NCI-H128 (cell line): ENCODE measurements around the gene TMEM86B.
"Not testable (repeated sequence)": the region's sequence is repeated elsewhere in the genome, so short reads cannot be mapped to it uniquely, and the experiment has no call there.

Experiments
- DNase-seq: peaks from one replicate; lab custom pipeline; 2025; ENCODE audit not compliant: unreplicated experiment; lab: John Stamatoyannopoulos, UW

Gene TMEM86B

DNA sequence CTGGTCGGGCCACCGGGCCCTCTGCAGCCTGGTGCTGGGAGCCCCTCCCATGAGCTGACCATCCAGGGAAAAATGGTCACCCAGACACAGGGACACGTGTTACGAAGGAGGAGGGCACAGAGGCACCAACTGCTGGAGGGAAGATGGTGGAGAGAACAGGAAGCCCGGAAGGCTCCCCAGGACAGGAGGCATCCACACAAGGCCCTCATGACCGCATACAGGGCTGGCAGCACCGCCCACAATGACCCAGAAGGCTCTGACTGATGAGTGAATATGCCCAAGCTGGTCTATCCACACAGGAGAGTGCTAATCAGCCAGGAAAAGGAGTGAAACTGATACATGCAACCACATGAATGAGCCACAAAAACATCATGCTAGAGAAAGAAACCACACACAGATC, 14.0 kb upstream of the TMEM86B start:
- no peak for DNase-seq

DNA sequence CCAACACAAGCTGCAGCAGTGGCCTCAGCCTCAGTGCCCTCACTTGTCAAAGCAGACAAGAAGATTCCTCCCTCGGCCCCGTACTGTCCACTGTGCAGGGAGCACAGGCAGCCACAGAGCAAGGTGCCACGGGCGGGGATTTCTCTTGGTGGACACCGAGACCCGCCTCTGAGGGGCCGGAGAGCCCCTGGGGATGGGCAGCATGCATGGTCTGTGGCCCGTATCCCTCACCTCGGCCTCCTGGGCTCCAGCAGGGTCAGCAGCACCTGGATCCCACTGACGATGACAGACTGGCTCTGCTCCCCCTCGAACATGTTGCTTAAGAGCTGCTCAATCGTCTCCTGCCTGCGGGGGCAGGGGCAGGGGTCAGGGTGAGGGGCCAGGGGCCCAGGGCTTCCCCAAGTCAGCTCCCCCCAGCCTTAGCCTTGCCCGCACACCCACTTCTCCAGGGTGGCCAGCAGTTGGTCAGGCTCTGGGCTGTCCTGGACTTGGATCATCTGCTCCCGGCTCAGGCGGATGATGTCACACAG, 13.4 kb upstream of the TMEM86B start:
- no peak for DNase-seq

DNA sequence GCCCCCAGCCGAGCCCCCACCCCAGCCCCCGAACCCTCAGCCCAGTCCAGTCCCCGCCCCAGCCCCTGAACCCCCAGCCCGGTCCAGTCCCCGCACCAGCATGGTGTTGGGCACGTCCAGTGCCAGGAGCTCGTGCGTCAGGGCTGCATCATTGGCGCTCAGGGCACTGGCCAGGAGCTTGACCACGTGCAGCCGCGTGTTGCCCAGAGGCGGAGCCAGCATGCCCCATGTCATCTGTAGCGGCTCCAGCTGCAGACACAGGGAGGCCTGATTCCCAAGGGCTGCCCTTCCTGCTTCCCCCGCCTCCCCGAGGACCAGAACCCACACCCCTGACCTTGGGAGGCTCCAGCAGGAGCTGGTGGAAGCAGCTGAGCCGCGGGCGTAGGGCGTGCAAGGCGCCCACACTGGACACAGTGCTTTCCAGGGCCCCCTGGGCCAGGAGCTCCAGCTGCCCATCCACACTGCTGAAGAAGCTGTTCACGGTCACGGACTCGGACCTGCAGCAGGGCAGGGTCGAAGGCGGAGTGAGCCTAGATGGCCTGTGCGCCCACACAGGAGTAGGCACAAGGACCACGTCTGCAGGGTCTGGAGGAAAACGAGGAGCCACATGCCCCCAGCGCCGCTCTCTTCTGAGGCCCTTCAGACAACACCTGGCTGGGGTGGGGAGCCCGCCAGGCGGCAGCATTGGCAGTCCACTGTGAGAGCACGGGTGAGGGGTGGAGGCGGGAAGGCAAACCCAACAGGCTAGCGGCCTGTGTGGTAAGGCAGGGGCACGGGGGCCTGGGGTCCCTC, 12.8 kb upstream of the TMEM86B start:
- no peak for DNase-seq

DNA sequence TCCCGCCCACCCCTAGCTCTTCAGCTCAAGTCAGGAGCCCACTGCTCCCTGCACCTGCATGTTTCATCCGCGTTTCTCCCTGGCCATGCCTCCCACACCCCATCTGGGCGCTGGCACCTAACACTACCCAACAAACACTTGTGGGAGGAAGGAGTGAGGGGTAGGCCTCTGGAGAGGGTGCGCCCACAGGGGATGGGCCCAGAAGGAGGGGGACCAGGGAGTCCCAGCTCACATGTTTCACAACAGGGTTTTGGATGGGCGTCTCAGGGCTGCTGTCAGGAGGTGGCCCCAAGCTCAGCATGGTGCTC, 12.1 kb upstream of the TMEM86B start:
- no peak for DNase-seq

DNA sequence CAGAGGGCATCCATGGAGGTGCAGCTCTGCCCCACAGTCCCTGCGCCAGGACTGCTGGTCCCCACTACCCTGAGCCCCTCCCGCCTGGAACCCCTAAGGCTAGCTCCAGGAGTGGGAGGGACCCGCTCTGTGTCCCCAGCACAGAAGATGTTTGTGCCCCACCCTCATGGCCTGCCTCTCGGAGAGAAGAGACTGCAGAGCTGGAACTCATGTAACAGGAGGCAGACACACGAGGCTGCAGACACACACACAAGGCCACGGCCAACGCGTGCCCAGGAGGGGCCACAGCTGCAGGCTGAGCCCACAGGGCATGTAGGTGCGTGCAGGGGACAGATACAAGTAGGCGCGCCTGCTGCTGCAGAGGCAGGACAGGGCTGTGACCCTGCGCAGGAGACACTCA, 10.4 kb upstream of the TMEM86B start:
- DNase-seq, result no peak

DNA sequence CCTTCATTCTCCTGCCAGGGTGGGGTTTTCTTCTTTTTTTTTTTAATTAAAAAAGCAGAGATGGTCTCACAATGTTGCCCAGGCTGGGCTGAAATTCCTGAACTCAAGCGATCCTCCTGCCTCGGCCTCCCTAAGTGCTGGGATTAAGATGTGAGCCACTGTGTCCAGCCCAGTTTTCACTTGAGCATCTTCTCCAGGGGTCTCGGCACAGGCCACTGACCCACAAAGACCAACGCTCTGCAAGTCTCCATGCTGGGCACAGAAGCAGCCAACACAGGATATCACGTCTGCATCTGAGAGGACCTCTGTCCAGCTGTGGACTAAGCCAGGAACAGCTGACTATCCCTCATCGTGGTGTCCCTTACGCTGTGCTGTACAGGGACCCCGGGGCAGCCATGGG, 9.5 kb upstream of the TMEM86B start:
- DNase-seq, result no peak

DNA sequence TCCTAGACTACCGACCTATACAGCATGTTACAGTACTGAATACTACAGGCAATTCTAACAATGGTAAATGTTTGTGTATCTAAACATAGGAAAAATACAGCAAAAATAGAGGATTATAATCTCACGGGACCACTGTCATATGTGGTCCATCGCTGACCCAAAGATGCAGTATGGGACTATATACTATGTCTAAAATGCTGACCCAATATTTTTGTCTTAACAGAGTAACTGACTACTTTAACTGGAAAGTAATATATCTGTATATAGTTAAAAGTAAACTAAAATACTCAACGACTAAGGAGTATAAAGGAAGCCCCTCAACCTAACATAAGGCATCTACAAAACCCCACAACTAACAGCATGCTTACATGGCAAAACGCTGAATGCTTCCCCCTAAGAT, 4.4 kb upstream of the TMEM86B start:
- no peak for DNase-seq

DNA sequence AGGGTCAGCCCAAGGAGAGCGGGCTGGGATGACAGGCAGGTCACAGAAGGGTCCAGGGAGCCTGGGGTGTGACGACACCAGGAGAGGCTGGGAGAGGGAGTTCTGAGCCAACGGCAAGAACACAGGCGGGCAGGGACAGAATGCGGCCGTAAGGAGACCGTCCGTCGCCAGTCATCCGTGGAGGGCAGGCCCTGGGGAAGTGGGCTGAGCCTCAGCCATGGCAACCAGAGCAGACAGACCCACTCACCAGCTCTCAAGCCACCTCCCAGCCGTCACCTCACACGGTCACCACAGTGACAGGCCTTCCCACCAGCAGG, 3.7 kb upstream of the TMEM86B start:
- DNase-seq, result no peak

DNA sequence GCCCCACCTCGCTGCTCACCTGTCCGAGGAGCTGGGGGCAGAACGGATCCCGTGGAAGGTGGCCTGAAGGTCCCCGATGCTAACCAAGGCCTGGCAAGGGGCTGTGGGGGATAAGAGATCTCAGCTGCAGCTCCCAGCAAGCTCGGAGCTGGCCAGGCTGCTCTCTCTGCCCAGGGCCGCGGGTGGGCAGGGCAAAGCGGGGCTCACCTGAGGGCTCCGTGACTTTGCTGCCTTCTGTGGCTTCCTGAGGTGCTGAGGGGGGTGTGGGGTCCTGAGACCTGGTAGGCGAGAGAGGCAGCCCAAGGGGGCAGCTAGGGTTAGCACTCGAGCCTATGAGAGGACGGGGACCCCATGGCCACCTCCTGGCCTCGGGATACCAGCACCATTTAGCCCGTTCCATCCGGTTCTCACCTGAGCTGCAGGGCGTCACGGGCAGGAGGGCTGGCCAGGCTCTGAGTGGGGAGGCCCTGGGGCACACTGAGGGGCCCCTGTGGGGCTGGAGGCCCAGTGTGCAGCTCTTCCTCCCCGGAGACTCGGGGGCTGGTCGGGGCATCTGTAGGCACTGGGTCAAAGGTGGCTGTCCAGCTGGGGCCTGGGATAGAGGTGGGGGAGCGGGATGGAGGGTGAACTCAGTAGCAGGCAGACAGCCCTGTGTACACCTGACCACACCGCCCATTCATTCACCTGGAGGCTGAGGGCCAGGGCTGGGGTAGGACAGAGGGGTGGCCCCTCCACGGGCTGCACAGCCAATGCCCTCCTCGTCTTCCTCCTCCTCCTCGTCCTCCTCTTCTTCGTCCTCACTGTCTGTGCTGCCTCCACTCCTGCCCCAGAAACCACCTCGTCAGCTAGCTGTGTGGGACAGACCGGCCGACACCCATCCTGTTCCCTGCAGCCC, 3.1 kb upstream of the TMEM86B start:
- DNase-seq, result no peak

DNA sequence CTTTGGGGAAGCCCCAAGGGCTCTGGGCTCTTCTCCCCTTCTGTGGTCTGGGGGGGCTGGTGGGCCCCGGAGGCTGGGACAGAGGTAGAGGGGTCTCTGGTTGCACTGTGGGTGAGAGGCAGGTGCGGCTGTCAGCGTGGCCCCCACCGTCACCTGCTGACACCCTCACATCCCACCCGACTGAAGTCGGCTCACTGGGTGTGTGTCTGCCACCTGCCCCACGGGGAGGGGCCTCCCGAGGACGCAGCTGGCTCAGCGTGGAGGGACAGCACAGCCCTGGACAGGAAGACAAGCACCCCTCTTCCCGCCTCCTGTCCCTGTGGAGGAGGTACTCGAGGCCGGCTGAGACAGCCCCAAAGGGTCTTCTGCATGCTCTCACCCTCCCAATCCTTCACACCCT, 2.2 kb upstream of the TMEM86B start:
- DNase-seq, result no peak

DNA sequence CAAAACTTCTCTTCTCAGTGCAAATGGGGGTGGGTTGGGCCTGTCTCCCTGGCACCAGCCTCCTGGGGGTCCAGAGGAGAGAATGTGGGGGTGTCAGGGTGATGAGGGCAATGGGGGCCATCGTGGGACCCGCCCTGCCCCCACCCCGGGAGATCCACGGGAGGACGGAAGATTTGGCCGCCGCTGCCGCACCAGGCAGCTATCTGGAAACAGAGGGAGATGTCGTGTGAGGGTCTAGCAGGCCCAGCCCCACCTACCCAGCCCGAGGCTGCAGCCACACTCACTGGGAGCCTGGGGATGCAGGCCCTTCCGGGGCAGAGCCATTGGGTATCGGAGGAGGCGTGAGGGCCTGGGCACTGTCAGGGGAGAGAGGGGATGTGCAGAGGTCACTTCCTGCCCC, 1.8 kb upstream of the TMEM86B start:
- DNase-seq, result no peak

DNA sequence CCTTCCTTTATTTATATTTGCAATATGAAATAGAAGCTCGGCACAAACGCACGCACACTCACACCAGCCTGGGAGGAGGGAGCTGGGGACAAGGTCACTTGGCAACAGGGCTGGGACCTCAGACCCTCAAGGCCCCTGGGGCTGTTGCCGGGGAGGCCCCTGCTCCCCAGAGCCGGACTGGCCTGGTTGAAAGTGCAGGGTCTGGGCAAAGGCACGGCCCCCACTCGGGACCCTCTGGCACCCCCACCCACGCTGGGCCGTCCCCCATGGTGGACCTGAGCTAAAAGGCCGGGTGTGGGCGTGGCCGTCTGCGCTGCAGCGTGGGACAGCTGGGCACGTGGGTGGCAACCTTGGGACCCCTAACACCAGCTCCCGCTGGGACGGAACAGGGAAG, 1.2 kb upstream of the TMEM86B start:
- no peak for DNase-seq

DNA sequence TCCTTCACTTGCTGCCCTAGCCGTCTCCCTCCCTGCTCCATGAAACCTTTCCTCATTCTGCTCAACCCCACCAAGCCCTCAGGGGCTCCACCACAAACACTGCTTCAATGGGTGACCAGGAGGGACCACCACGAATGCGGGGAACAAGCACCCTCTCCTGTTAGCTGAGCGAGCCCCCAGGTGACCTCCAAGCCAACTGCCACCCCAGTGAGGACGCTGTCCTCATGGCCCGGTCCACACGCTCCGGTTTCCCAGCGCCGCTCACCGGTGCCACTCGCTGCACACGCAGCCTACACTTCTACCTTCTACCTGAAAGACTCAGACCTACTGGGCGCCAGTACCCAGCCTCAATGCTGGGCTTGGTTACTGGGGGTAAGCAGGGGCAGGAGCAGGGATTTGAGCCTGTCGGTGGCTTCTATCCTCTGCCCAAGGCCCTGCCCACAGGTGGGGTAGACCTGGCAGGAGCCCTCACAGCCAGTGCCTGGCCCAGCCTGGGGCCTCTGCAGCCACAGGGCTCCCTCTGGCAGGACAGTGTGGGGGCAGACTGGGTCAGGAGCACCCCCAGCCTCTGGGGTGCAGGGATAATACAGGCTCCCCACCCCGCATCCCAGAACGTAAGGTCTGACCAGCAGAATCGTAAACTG, 704 bp upstream of the TMEM86B start:
- no peak for DNase-seq

DNA sequence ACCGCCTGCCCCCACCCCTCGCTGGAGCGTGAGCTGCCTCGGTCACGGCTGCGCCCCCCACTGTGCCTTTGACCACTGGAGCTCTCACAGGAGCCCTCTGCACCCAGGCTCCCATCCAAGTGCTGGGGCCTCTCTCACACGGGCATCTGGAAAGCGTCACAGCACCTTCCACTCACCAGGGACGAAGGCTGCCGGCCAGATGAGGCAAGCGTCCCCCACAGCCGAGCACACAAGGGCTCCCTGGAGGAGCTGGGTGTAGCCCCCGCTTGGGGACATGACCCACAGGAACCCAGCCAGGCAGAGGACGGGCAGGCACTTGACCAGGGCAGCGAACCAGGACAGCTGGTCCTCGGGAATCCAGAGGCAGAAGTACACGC, 560 bp downstream of the TMEM86B start:
- no peak for DNase-seq

DNA sequence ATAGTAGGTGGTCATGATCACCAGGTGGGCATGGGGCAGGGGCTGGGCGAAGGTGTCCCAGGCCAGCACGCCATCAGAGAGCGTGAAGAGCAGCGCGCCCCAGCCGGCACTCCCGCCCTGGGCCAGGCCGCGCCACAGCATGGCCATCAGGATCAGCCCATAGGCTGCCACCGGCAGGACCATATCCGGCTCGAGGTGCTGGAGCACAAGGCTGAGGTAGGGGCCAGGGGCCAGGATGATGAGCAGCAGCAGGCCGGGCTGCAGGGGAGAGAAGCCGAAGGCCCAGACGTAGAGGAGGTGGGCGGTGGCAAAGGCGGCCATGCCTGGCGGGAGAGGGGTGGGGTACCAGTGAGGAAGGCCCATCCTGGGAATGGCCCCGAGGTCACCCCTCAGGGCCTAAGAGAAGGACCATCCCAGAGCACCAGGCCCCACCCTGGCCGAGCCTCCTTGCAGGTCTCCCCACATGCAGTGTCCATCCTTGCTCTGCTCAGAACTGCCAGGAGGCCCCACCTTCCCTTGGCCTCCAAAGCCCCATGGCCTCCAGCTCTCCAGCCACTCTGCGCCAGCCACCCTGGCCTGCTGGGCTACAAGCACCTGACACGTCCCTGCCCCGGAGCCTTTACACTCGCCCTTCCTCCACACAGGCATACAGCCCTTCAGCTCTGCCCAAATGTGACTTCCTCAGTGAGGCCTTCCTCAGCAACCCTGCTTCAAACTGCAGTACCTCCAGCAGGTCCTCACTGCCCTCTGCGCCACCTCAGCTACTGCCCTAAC, 1.1 kb downstream of the TMEM86B start:
- DNase-seq, result no peak

DNA sequence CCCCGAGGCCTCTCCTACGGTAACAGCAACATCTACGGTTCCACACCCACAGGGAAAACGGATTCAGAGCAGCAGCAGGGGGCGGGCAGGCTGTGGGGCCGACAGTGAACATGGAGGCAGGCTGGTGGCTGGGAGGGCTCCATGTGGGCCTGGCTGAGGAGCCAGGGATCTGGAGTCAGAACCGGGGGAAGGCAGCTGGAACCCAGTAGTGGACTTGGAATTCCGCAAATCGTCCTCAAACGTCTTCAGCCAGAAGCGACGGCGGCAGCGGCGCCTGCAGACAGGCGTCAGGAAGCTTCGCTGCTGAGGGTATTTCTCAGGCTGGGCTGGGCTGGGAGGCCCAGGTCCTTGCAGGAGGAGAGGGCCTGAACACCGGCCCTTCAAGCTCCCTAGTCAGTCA, 1.8 kb downstream of the TMEM86B start:
- no peak for DNase-seq

DNA sequence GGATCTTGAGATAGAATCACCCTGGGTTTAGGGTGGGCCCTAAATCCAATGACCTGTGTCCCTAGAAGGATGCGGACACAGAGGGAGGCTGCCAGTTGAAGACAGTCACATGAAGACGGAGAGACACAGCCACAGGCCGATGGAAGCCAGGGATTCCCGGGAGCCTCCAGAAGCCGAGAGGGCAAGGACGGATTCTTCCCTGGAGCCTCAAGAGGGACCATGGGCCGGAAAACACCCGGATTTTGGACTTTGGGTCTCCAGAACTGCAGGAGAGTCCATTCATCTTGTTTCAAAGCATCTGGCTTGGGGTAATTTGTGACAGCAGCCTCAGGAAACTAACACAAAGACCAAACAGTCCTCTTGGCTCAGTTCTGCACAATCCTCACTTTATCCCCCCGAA, 2.3 kb downstream of the TMEM86B start:
- no peak for DNase-seq

DNA sequence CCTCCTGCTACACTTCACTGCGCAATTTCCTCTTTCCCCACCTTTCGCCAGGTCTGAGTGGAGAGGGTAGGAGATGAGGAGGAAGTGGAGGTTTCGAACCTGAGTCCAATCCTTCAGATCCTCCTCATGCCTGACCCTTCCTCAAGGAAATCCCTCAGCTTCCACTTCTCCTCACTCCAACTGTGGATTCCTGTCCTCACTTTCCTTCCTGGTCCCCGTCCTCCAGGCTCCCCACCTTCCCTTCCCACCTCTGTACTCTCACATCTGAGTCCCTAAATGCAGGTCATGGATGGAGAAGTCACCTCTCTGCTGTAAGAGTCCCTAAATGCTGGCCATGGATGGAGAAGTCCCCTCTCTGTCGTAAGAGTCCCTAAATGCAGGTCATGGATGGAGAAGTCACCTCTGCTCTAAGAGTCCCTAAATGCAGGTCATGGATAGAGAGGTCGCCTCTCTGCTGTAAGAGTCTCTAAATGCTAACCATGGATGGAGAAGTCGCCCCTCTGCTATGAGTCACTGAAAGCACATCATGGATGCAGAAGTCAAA, 3.1 kb downstream of the TMEM86B start:
- no peak for DNase-seq

DNA sequence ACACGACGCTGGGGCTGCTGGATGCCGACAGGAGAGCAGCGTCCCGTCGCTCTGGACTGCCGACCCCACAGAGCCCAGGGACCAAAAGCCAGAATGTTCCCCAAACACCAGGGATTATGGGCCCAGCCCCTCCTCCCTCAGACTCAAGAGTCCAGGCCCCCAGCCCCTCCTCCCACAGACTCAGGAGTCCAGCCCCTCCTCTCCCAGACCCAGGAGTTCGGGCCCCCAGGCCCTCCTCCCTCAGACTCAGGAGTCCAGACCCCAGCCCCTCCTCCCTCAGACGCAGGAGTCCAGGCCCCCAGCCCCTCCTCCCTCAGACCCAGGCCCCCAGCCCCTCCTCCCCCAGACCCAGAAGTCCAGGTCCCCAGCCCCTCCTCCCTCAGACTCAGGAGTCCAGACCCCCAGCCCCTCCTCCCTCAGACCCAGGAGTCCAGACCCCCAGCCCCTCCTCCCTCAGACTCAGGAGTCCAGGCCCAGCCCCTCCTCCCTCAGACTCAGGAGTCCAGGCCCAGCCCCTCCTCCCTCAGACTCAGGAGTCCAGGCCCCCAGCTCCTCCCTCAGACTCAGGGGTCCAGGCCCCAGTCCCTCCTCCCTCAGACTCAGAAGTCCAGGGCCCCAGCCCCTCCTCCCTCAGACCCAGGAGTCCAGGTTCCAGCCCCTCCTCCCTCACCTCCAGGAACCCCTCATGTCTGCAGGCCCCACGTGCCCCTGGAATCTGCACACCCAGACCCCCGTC, 3.7 kb downstream of the TMEM86B start:
- DNase-seq, result not testable (repeated sequence)

DNA sequence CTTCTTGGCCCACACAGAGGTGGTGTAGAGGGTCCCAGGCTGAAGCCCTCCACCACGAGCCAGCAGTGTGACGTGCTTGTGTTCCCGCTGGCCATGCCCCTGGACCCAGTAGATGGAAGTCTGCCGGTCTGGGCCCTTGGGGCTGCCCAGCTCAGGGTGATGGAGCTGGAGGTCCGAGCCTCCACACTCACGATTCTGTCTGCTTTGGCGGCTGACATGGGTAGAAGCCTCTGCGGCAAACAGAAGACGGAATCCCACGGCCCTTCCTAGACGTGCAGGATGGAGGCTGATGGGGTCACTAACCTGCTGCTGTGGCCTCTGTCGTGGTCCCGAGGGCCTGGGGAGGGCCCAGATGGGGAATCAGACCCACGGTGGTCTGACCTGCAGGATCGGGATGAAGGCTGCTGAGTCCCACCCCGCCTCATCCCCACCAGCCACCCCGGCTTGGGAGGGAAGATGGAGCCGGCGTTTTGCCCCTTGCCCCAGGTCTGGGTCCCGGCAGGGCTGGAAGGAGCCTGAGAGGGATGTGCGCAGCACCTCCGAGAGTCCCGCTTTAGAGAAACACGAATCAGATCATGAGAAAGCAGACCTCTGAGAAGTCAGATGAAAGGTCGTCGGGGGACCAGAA, 4.4 kb downstream of the TMEM86B start:
- DNase-seq, result no peak
